Left ventricle myocardium inferior (tissue), 1 donor: Measurements from ENCODE around the gene ST6GAL2. TPM values are rescaled to one million over a fixed set of nuclear protein-coding genes. Genes with fewer than 3 reads are reported as not detected.

Source experiments
- DNase-seq: peaks from one replicate; pipeline ENCODE4 v3.0.0-alpha.2; 2020
- H3K27ac ChIP-seq: fragments of 200-600 bp; replicated peaks from 2 replicates; pipeline ENCODE4 v1.8.0; 2021
- H3K27me3 ChIP-seq: fragments of 200-600 bp; 2 replicates; pipeline ENCODE4 v1.8.0; 2021; ENCODE audit warnings: low read depth
- H3K36me3 ChIP-seq: fragments of 200-600 bp; 2 replicates; pipeline ENCODE4 v1.8.0; 2021
- H3K4me1 ChIP-seq: fragments of 200-600 bp; 2 replicates; pipeline ENCODE4 v1.8.0; 2021
- H3K4me3 ChIP-seq: fragments of 200-600 bp; 2 replicates; pipeline ENCODE4 v1.8.0; 2021; ENCODE audit warnings: mild to moderate bottlenecking, moderate library complexity
- H3K9me3 ChIP-seq: fragments of 200-600 bp; replicated peaks from 2 replicates; pipeline ENCODE4 v1.8.0; 2021
- CTCF ChIP-seq: fragments of 200-600 bp; IDR thresholded peaks from 2 replicates; pipeline ENCODE4 v1.8.0; 2021; ENCODE audit warnings: antibody characterized with exemption, mild to moderate bottlenecking, borderline replicate concordance
- intact Hi-C: fragments of 100-400 bp; cut with micrococcal nuclease; formaldehyde crosslinking; loops from one replicate; pipeline ENCODE4 v1.11.0; 2022
- total RNA-seq: library from RNA; stranded (reverse); fragmentation: NEBNext Ultra II Directional; extraction: Animal tissue kit (Norgen Biotek cat#: 25700); gene quantifications from one replicate; pipeline ENCODE4 v1.2.1, GENCODE V29; 2021
- donor health status: DM: no; HTN: yes; CAD: no; lungs with severe emphysema.

The ST6GAL2 gene
- total RNA-seq, 1 donor from 2014 or later: 0.41 TPM

DNA sequence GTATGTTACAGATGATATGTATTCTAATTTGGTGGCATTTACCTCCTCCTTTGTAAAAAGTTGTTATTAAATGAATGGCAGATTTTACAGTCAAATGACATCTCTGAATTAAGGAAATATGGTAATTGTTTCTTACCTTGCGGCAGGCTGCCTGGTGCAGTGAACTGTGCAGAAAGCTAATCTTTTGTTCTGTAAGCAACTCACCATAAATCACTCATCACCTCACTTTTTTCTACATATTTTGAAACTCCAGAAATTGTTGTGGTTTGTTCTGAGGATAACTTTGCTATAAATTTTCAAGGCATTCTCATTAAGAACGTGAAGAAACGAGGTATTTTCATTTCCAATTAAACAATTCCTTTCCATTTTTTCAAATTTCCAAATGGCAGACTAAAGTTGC is 52.7 kb downstream of the ST6GAL2 start:
- intact Hi-C loops: no loop called here
- H3K27me3 ChIP-seq: peaks cover 7% of the 10 kb centered on the region
- no peak overlapping the region for H3K27ac ChIP-seq
- H3K4me1 ChIP-seq: no peaks in the 10 kb centered on the region
- DNase-seq: no peak
- no peak for TF ChIP-seq CTCF
- no peak overlapping the region for H3K4me3 ChIP-seq
- no peaks in the 10 kb centered on the region for H3K9me3 ChIP-seq
- no peaks in the 10 kb centered on the region for H3K36me3 ChIP-seq

GRCh38 chr2:106831816-106832569 is 54.0 kb downstream of the ST6GAL2 start:
- intact Hi-C loops: no loop called here
- Histone ChIP-seq H3K9me3 (no peaks in the 10 kb centered on the region), H3K4me1 (no peaks in the 10 kb centered on the region), H3K36me3 (no peaks in the 10 kb centered on the region), H3K27ac (no peak overlapping the region), H3K4me3 (no peak overlapping the region), H3K27me3 (peaks cover 7% of the 10 kb centered on the region)
- no peak for DNase-seq
- TF ChIP-seq CTCF: no peak

- no peaks in the 10 kb centered on the region for H3K4me1 ChIP-seq
- DNase-seq: no peak
- no peak for TF ChIP-seq CTCF
- no peaks in the 10 kb centered on the region for H3K36me3 ChIP-seq
- no peaks in the 10 kb centered on the region for H3K9me3 ChIP-seq
- H3K4me3 ChIP-seq: no peak overlapping the region
- intact Hi-C loops: no loop called here
- H3K27me3 ChIP-seq: peaks cover 7% of the 10 kb centered on the region
- no peak overlapping the region for H3K27ac ChIP-seq
Observed at GRCh38 chr2:106831241-106831640, 54.7 kb downstream of the ST6GAL2 start.

DNA sequence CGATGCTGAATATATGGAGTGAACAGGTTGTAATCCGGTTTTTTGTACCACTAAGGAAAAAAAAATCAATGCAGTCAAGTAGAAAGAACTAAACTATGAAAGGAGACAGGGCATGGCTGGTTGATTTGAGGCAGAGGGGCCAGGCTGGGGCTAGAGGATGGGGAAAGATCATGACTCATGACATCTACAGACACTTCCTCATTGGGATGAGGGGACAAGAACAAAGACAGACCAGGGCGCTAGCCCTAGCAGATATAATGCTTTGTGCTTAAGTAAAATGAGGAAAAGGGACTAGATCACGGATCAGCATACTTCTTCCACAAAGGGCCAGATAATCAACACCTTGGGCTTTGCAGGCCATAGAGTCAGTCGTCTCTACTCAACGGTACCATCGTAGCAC is 55.8 kb downstream of the ST6GAL2 start:
- DNase-seq: no peak
- no peaks in the 10 kb centered on the region for H3K36me3 ChIP-seq
- H3K27ac ChIP-seq: no peak overlapping the region
- TF ChIP-seq CTCF: no peak
- no peaks in the 10 kb centered on the region for H3K4me1 ChIP-seq
- peaks cover 7% of the 10 kb centered on the region for H3K27me3 ChIP-seq
- no peak overlapping the region for H3K4me3 ChIP-seq
- intact Hi-C loops: no loop called here
- peaks cover 3% of the 10 kb centered on the region for H3K9me3 ChIP-seq

- no peaks in the 10 kb centered on the region for H3K36me3 ChIP-seq
- no peaks in the 10 kb centered on the region for H3K4me1 ChIP-seq
- H3K27ac ChIP-seq: no peak overlapping the region
- no peak overlapping the region for H3K4me3 ChIP-seq
- intact Hi-C loops: no loop called here
- no peak for DNase-seq
- H3K9me3 ChIP-seq: peaks cover 8% of the 10 kb centered on the region
- H3K27me3 ChIP-seq: no peaks in the 10 kb centered on the region
- TF ChIP-seq CTCF: no peak
Observed at GRCh38 chr2:106828119-106828518, 57.8 kb downstream of the ST6GAL2 start.
